HEK293 (cell line): ENCODE measurements around the gene NMT2.
A peak's percentile ranks its signal among the peaks of the same experiment; 100 is the strongest.

Source experiments
- BCL11A ChIP-seq: fragments of 450-650 bp; formaldehyde crosslinking; IDR thresholded peaks from 2 replicates; pipeline ENCODE4 v1.5.1; 2016; ENCODE audit warnings: low read depth, missing biosample characterization, missing genetic modification characterization
- BCL11B ChIP-seq: fragments of 450-650 bp; formaldehyde crosslinking; IDR thresholded peaks from 2 replicates; pipeline ENCODE4 v1.5.1; 2016; ENCODE audit warnings: low read depth, missing biosample characterization, missing genetic modification characterization
- EGR2 ChIP-seq: fragments of 450-650 bp; formaldehyde crosslinking; IDR thresholded peaks from 2 replicates; pipeline ENCODE4 v1.5.1; 2016; ENCODE audit warnings: low read depth, missing biosample characterization, missing genetic modification characterization
- HOXC10 ChIP-seq: sonication (generic); formaldehyde crosslinking; IDR thresholded peaks from 2 replicates; pipeline ENCODE4 v1.8.1; 2023; ENCODE audit warnings: mild to moderate bottlenecking, missing genetic modification reagents
- KLF10 ChIP-seq: fragments of 450-650 bp; IDR thresholded peaks from 2 replicates; pipeline ENCODE4 v1.5.1; 2018; ENCODE audit warnings: missing biosample characterization, mild to moderate bottlenecking, missing genetic modification characterization
- KLF7 ChIP-seq: fragments of 450-650 bp; formaldehyde crosslinking; IDR thresholded peaks from 2 replicates; pipeline ENCODE4 v1.5.1; 2016; ENCODE audit warnings: missing biosample characterization, missing genetic modification characterization, borderline replicate concordance
- KLF9 ChIP-seq: fragments of 450-650 bp; formaldehyde crosslinking; IDR thresholded peaks from 2 replicates; pipeline ENCODE4 v1.5.1; 2016; ENCODE audit warnings: missing biosample characterization, missing genetic modification characterization, low read depth
- OVOL3 ChIP-seq: fragments of 450-650 bp; formaldehyde crosslinking; IDR thresholded peaks from 2 replicates; pipeline ENCODE4 v1.5.1; 2016; ENCODE audit warnings: missing biosample characterization, missing genetic modification characterization
- SETDB1 ChIP-seq: IDR thresholded peaks from one replicate; pipeline ENCODE4 v1.6.1; 2017; ENCODE audit warnings: mild to moderate bottlenecking, low read length, moderate library complexity, mixed read lengths; ENCODE audit not compliant: insufficient read length
- ZFHX2 ChIP-seq: fragments of 450-650 bp; formaldehyde crosslinking; conservative IDR thresholded peaks from 2 replicates; pipeline ENCODE4 v1.5.1; 2016; ENCODE audit warnings: missing biosample characterization, missing genetic modification characterization
- ZFP41 ChIP-seq: fragments of 450-650 bp; formaldehyde crosslinking; IDR thresholded peaks from 2 replicates; pipeline ENCODE4 v1.5.1; 2016; ENCODE audit warnings: missing biosample characterization, missing genetic modification characterization, borderline replicate concordance
- ZNF155 ChIP-seq: fragments of 450-650 bp; formaldehyde crosslinking; IDR thresholded peaks from 2 replicates; pipeline ENCODE4 v1.5.1; 2016; ENCODE audit warnings: missing biosample characterization, missing genetic modification characterization
- ZNF169 ChIP-seq: fragments of 450-650 bp; formaldehyde crosslinking; IDR thresholded peaks from 2 replicates; pipeline ENCODE4 v1.5.1; 2016; ENCODE audit warnings: missing biosample characterization, missing genetic modification characterization
- ZNF24 ChIP-seq: fragments of 450-650 bp; formaldehyde crosslinking; IDR thresholded peaks from 2 replicates; pipeline ENCODE4 v1.5.1; 2016; ENCODE audit warnings: missing biosample characterization, missing genetic modification characterization
- ZNF248 ChIP-seq: fragments of 450-650 bp; formaldehyde crosslinking; IDR thresholded peaks from 2 replicates; pipeline ENCODE4 v1.5.1; 2017; ENCODE audit warnings: missing biosample characterization, missing genetic modification characterization
- ZNF423 ChIP-seq: fragments of 450-650 bp; formaldehyde crosslinking; IDR thresholded peaks from 2 replicates; pipeline ENCODE4 v1.5.1; 2016; ENCODE audit warnings: missing biosample characterization, missing genetic modification characterization
- ZNF664 ChIP-seq: fragments of 450-650 bp; formaldehyde crosslinking; IDR thresholded peaks from 2 replicates; pipeline ENCODE4 v1.5.1; 2016; ENCODE audit warnings: missing biosample characterization, missing genetic modification characterization
- ZNF76 ChIP-seq: fragments of 450-650 bp; formaldehyde crosslinking; IDR thresholded peaks from 2 replicates; pipeline ENCODE4; 2016; ENCODE audit warnings: low read depth, missing biosample characterization, missing genetic modification characterization, borderline replicate concordance
- ZSCAN16 ChIP-seq: fragments of 450-650 bp; formaldehyde crosslinking; IDR thresholded peaks from 2 replicates; pipeline ENCODE4 v1.5.1; 2016; ENCODE audit warnings: missing biosample characterization, missing genetic modification characterization
- TF ChIP-seq, protein P1 (sequence below): fragments of 450-650 bp; IDR thresholded peaks from 2 replicates; pipeline ENCODE4 v1.5.1; 2018; ENCODE audit warnings: missing biosample characterization, missing genetic modification characterization
- TF ChIP-seq, protein P2 (sequence below): fragments of 450-650 bp; formaldehyde crosslinking; IDR thresholded peaks from 2 replicates; pipeline ENCODE4 v1.5.1; 2017; ENCODE audit warnings: missing biosample characterization, missing genetic modification characterization
- TF ChIP-seq, protein P3 (sequence below): fragments of 450-650 bp; formaldehyde crosslinking; IDR thresholded peaks from 2 replicates; pipeline ENCODE4 v1.5.0; 2017; ENCODE audit warnings: missing biosample characterization, missing genetic modification characterization, borderline replicate concordance
- TF ChIP-seq, protein P4 (sequence below): fragments of 450-650 bp; formaldehyde crosslinking; conservative IDR thresholded peaks from 2 replicates; pipeline ENCODE4 v1.5.1; 2016; ENCODE audit warnings: low read depth, missing biosample characterization, missing genetic modification characterization
- TF ChIP-seq, protein P5 (sequence below): fragments of 450-650 bp; formaldehyde crosslinking; IDR thresholded peaks from 2 replicates; pipeline ENCODE4 v1.5.1; 2016; ENCODE audit warnings: missing biosample characterization, missing genetic modification characterization
- TF ChIP-seq, protein P6 (sequence below): fragments of 450-650 bp; formaldehyde crosslinking; IDR thresholded peaks from 2 replicates; pipeline ENCODE4 v1.5.1; 2016; ENCODE audit warnings: missing biosample characterization, missing genetic modification characterization
- TF ChIP-seq, protein P7 (sequence below): fragments of 450-650 bp; formaldehyde crosslinking; IDR thresholded peaks from 2 replicates; pipeline ENCODE4 v1.5.1; 2016; ENCODE audit warnings: missing biosample characterization, missing genetic modification characterization

Gene NMT2

DNA sequence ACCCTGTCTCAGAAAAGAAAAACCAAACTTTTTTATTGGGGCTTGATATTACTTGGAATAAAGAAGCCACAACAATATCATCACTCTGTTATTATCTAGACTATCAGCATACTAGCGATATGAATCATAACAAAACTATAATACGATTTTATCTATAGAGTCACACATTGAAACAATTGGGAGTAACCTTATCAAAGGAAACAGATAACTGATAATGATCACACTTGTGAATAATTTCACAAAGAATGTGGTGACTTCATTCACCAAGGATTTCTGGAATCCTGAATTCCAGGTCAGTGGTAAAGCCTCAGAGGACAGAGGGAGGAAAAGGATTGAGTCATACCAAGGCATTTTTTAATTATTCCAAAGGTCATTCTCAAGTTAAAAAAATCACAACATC lies 32.1 kb upstream of the NMT2 start (continued):
- TF ChIP-seq, protein P1, sequence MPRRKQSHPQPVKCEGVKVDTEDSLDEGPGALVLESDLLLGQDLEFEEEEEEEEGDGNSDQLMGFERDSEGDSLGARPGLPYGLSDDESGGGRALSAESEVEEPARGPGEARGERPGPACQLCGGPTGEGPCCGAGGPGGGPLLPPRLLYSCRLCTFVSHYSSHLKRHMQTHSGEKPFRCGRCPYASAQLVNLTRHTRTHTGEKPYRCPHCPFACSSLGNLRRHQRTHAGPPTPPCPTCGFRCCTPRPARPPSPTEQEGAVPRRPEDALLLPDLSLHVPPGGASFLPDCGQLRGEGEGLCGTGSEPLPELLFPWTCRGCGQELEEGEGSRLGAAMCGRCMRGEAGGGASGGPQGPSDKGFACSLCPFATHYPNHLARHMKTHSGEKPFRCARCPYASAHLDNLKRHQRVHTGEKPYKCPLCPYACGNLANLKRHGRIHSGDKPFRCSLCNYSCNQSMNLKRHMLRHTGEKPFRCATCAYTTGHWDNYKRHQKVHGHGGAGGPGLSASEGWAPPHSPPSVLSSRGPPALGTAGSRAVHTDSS (tag by site-specific recombination), result no peak
- TF ChIP-seq ZFP41 (tag by site-specific recombination) (no peak), HOXC10 (CRISPR knock-in tag) (no peak), SETDB1 (no peak), ZNF76 (tag by site-specific recombination) (no peak), BCL11A (no peak), ZNF248 (tag by site-specific recombination) (no peak), ZNF664 (tag by site-specific recombination) (no peak), OVOL3 (no peak), ZNF169 (tag by site-specific recombination) (no peak), ZNF24 (tag by site-specific recombination) (no peak), KLF7 (tag by site-specific recombination) (no peak), ZNF423 (tag by site-specific recombination) (no peak), KLF9 (tag by site-specific recombination) (no peak), BCL11B (tag by site-specific recombination) (no peak), KLF10 (0 out of 2 replicates have a peak, but pooled peaks have one; percentile 56), ZSCAN16 (tag by site-specific recombination) (no peak), ZNF155 (tag by site-specific recombination) (no peak), ZFHX2 (tag by site-specific recombination) (no peak), EGR2 (tag by site-specific recombination) (no peak)
- TF ChIP-seq, protein P2, sequence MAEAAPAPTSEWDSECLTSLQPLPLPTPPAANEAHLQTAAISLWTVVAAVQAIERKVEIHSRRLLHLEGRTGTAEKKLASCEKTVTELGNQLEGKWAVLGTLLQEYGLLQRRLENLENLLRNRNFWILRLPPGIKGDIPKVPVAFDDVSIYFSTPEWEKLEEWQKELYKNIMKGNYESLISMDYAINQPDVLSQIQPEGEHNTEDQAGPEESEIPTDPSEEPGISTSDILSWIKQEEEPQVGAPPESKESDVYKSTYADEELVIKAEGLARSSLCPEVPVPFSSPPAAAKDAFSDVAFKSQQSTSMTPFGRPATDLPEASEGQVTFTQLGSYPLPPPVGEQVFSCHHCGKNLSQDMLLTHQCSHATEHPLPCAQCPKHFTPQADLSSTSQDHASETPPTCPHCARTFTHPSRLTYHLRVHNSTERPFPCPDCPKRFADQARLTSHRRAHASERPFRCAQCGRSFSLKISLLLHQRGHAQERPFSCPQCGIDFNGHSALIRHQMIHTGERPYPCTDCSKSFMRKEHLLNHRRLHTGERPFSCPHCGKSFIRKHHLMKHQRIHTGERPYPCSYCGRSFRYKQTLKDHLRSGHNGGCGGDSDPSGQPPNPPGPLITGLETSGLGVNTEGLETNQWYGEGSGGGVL (tag by site-specific recombination), result no peak
- TF ChIP-seq, protein P3, sequence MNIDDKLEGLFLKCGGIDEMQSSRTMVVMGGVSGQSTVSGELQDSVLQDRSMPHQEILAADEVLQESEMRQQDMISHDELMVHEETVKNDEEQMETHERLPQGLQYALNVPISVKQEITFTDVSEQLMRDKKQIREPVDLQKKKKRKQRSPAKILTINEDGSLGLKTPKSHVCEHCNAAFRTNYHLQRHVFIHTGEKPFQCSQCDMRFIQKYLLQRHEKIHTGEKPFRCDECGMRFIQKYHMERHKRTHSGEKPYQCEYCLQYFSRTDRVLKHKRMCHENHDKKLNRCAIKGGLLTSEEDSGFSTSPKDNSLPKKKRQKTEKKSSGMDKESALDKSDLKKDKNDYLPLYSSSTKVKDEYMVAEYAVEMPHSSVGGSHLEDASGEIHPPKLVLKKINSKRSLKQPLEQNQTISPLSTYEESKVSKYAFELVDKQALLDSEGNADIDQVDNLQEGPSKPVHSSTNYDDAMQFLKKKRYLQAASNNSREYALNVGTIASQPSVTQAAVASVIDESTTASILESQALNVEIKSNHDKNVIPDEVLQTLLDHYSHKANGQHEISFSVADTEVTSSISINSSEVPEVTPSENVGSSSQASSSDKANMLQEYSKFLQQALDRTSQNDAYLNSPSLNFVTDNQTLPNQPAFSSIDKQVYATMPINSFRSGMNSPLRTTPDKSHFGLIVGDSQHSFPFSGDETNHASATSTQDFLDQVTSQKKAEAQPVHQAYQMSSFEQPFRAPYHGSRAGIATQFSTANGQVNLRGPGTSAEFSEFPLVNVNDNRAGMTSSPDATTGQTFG (tag by site-specific recombination), result no peak
- TF ChIP-seq, protein P4, sequence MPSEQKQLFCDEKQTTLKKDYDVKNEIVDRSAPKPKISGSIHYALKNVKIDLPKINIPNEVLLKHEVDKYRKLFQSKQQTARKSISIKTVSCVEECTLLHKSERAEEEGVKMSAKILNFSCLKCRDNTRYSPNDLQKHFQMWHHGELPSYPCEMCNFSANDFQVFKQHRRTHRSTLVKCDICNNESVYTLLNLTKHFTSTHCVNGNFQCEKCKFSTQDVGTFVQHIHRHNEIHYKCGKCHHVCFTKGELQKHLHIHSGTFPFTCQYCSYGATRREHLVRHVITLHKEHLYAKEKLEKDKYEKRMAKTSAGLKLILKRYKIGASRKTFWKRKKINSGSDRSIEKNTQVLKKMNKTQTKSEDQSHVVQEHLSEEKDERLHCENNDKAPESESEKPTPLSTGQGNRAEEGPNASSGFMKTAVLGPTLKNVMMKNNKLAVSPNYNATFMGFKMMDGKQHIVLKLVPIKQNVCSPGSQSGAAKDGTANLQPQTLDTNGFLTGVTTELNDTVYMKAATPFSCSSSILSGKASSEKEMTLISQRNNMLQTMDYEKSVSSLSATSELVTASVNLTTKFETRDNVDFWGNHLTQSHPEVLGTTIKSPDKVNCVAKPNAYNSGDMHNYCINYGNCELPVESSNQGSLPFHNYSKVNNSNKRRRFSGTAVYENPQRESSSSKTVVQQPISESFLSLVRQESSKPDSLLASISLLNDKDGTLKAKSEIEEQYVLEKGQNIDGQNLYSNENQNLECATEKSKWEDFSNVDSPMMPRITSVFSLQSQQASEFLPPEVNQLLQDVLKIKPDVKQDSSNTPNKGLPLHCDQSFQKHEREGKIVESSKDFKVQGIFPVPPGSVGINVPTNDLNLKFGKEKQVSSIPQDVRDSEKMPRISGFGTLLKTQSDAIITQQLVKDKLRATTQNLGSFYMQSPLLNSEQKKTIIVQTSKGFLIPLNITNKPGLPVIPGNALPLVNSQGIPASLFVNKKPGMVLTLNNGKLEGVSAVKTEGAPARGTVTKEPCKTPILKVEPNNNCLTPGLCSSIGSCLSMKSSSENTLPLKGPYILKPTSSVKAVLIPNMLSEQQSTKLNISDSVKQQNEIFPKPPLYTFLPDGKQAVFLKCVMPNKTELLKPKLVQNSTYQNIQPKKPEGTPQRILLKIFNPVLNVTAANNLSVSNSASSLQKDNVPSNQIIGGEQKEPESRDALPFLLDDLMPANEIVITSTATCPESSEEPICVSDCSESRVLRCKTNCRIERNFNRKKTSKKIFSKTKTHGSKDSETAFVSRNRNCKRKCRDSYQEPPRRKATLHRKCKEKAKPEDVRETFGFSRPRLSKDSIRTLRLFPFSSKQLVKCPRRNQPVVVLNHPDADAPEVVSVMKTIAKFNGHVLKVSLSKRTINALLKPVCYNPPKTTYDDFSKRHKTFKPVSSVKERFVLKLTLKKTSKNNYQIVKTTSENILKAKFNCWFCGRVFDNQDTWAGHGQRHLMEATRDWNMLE (tag by site-specific recombination), result no peak
- TF ChIP-seq, protein P5, sequence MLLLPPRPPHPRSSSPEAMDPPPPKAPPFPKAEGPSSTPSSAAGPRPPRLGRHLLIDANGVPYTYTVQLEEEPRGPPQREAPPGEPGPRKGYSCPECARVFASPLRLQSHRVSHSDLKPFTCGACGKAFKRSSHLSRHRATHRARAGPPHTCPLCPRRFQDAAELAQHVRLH (tag by site-specific recombination), result no peak
- TF ChIP-seq, protein P6, sequence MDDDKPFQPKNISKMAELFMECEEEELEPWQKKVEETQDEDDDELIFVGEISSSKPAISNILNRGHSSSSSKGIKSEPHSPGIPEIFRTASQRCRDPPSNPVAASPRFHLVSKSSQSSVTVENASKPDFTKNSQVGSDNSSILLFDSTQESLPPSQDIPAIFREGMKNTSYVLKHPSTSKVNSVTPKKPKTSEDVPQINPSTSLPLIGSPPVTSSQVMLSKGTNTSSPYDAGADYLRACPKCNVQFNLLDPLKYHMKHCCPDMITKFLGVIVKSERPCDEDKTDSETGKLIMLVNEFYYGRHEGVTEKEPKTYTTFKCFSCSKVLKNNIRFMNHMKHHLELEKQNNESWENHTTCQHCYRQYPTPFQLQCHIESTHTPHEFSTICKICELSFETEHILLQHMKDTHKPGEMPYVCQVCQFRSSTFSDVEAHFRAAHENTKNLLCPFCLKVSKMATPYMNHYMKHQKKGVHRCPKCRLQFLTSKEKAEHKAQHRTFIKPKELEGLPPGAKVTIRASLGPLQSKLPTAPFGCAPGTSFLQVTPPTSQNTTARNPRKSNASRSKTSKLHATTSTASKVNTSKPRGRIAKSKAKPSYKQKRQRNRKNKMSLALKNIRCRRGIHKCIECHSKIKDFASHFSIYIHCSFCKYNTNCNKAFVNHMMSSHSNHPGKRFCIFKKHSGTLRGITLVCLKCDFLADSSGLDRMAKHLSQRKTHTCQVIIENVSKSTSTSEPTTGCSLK (tag by site-specific recombination), result no peak
- TF ChIP-seq, protein P7, sequence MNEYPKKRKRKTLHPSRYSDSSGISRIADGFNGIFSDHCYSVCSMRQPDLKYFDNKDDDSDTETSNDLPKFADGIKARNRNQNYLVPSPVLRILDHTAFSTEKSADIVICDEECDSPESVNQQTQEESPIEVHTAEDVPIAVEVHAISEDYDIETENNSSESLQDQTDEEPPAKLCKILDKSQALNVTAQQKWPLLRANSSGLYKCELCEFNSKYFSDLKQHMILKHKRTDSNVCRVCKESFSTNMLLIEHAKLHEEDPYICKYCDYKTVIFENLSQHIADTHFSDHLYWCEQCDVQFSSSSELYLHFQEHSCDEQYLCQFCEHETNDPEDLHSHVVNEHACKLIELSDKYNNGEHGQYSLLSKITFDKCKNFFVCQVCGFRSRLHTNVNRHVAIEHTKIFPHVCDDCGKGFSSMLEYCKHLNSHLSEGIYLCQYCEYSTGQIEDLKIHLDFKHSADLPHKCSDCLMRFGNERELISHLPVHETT (tag by site-specific recombination), result no peak
